Measurements from ENCODE around the gene SUSD4. TPM values are rescaled to one million over a fixed set of nuclear protein-coding genes. Genes with fewer than 3 reads are reported as not detected.

The SUSD4 gene
- total and polyA plus RNA-seq, 2 of the 8 experiments (the other 6 are each of a cell fraction or from before 2014, with no cell fraction given): 3.9 to 5.2 TPM

DNA sequence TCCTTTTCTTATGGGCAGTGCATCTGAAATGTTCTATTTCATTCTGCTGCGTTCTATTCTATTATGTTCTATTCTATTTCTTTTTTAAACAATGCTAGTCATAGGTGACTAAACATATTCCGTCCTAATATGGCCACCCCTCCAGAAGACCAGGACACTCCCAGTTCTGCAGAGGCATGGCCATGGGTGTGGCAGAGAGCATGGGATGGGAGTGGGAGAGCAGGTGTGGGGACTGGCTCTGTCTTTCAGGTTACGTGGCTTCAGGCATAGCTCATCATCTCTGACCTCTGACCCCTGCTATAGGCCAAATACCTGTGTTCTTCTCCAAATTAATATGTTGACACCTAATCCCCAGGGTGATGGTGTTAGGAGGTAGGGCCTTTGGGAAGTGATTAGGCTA, 187.5 kb downstream of the SUSD4 start:
- FAIRE-seq: no peak
- Histone ChIP-seq H3K4me1 (replicated peaks in 1 of 4; ENCODE audit: control insufficient read depth in 3 of 4, insufficient read depth in 4 of 4, low read length in 3 of 4) (peaks cover 0 to 3% (median under 1%) of the 10 kb centered on the region in 4 experiments; a peak in 2 of 7 replicates), H4K8ac (ENCODE audit: extremely low read depth, insufficient read depth, low read length) (no peak overlapping the region), H3K23ac (ENCODE audit: insufficient read length) (no peak overlapping the region), H3K9me3 (ENCODE audit: insufficient read depth in 2 of 2, low read depth in 1 of 2, low read length in 1 of 2) (no peaks in the 10 kb centered on the region), H3K27me3 (replicated peaks in 1 of 4; ENCODE audit: control insufficient read depth in 3 of 4, extremely low read depth in 1 of 4, insufficient read depth in 3 of 4, low read length in 3 of 4) (no peaks in the 10 kb centered on the region; a peak in 1 of 7 replicates), H3K18ac (ENCODE audit: extremely low read depth, low read length) (no peak overlapping the region), H3K36me3 (ENCODE audit: control insufficient read depth in 2 of 4, insufficient read depth in 4 of 4, low read length in 3 of 4) (no peaks in the 10 kb centered on the region), H3K27ac (ENCODE audit: low read depth, low read length) (no peak overlapping the region), H3K14ac (ENCODE audit: insufficient read length) (no peak overlapping the region), H3K23me2 (ENCODE audit: low read depth, low read length) (no peaks in the 10 kb centered on the region), H4K5ac (ENCODE audit: insufficient read length, low read depth, low read length) (no peak overlapping the region), H3K4me3 (ENCODE audit: extremely low read depth in 1 of 4, insufficient read depth in 2 of 4, low read depth in 3 of 4, low read length in 4 of 4) (no peak overlapping the region), H2BK12ac (ENCODE audit: low read depth, low read length) (no peak overlapping the region), H2AFZ (ENCODE audit: low read length) (no peak overlapping the region), H3K4ac (replicated peaks; ENCODE audit: insufficient read length, low read depth, low read length) (no peak overlapping the region), H3K4me2 (ENCODE audit: insufficient read depth in 1 of 2, low read depth in 2 of 2, low read length in 2 of 2) (no peak overlapping the region), H3K79me2 (ENCODE audit: control insufficient read depth in 1 of 2, insufficient read depth in 2 of 2, low read length in 2 of 2) (no peaks in the 10 kb centered on the region), H3K79me1 (ENCODE audit: low read depth, low read length) (no peaks in the 10 kb centered on the region), H2BK15ac (ENCODE audit: low read length) (no peak overlapping the region), H2BK120ac (replicated peaks; ENCODE audit: low read depth, low read length) (no peak overlapping the region), H3K9ac (replicated peaks in 1 of 4; ENCODE audit: extremely low read depth in 1 of 4, low read depth in 3 of 4, low read length in 3 of 4) (no peak overlapping the region), H4K20me1 (replicated peaks in 1 of 2; ENCODE audit: control insufficient read depth in 1 of 2, insufficient read depth in 2 of 2, low read length in 2 of 2) (no peaks in the 10 kb centered on the region), H2BK5ac (ENCODE audit: low read depth, low read length) (no peak overlapping the region), H4K91ac (replicated peaks; ENCODE audit: insufficient read length, low read length) (no peak overlapping the region), H2BK20ac (ENCODE audit: low read length) (no peak overlapping the region), H2AK5ac (ENCODE audit: low read depth, low read length) (no peak overlapping the region), H3K56ac (replicated peaks; ENCODE audit: insufficient read length, low read depth, low read length) (no peak overlapping the region)
- DNase-seq (ENCODE audit: low read depth in 1 of 2, low spot score in 2 of 2): no peak
- TF ChIP-seq JUN (IDR thresholded peaks at IDR 0.05; ENCODE audit: low read depth, low read length): no peak
- TF ChIP-seq SIN3A (conservative IDR thresholded peaks at IDR 0.05 in 1 of 2, IDR thresholded peaks at IDR 0.05 in 1 of 2; ENCODE audit: low read depth in 1 of 2, low read length in 2 of 2): no peak
- no peak for TF ChIP-seq BRCA1 (IDR thresholded peaks at IDR 0.05; ENCODE audit: low read depth, low read length)
- no peak for TF ChIP-seq EP300 (IDR thresholded peaks at IDR 0.05; ENCODE audit: borderline replicate concordance in 1 of 2, low read depth in 2 of 2, low read length in 2 of 2)
- WGBS, 2 experiments (ENCODE audit: extremely low coverage in 1 of 2, insufficient coverage in 1 of 2, insufficient read length in 1 of 2, insufficient replicate concordance in 2 of 2, low coverage in 1 of 2, low lambda C conversion rate in 2 of 2, missing lambda C conversion rate in 1 of 2): 93% methylated on average over 3 of the region's 3 CpGs; no CpG with 5 or more reads in 1 of the 2 experiments
- ChIA-PET POLR2A (ENCODE audit: partially characterized antibody) (no interaction called here), CTCF (ENCODE audit: partially characterized antibody) (interaction anchor here (1.0 to 3.8 kb wide), 8 partner anchors 10 to 508 kb away, joined by 3 to 24 read pairs (median 6); partner anchors contain the start of gene TLR5)

All from H1 (cell line).